Stimulated activated CD8-positive, alpha-beta memory T cell treated with anti-CD3 and anti-CD28 coated beads, Interleukin-7, amount 100 ng/mL, for 4 hours (primary cell): ENCODE results near the gene SLC30A4.
A peak's percentile ranks its signal among the peaks of the same experiment; 100 is the strongest.
"Not testable (repeated sequence)": the region's sequence is repeated elsewhere in the genome, so short reads cannot be mapped to it uniquely, and the experiment has no call there.

Experiments
- DNase-seq, 2 donors: peaks; one replicate each; pipeline ENCODE4 v3.0.0-alpha.2; 2020; ENCODE audit warnings: low read depth in 2 of 2

SLC30A4 gene

GRCh38 chr15:45510758-45511280 is 11.7 kb downstream of the SLC30A4 start:
- no peak for DNase-seq

GRCh38 chr15:45507143-45507542 is 15.4 kb downstream of the SLC30A4 start:
- not testable (repeated sequence) for DNase-seq

GRCh38 chr15:45499426-45499825 is 23.1 kb downstream of the SLC30A4 start:
- DNase-seq, result no peak

GRCh38 chr15:45498701-45499100 is 23.9 kb downstream of the SLC30A4 start:
- DNase-seq, result no peak

- DNase-seq, result no peak
Observed at GRCh38 chr15:45497261-45497660, 25.3 kb downstream of the SLC30A4 start.

GRCh38 chr15:45496658-45497057 is 25.9 kb downstream of the SLC30A4 start:
- no peak for DNase-seq

- no peak for DNase-seq
Observed at GRCh38 chr15:45495588-45495987, 27.0 kb downstream of the SLC30A4 start.

GRCh38 chr15:45489690-45490238 is 32.8 kb downstream of the SLC30A4 start:
- no peak for DNase-seq

- no peak for DNase-seq
Observed at GRCh38 chr15:45486317-45486716, 36.2 kb downstream of the SLC30A4 start.

GRCh38 chr15:45481135-45481534 is 41.4 kb downstream of the SLC30A4 start:
- DNase-seq, result no peak

- no peak for DNase-seq
Observed at GRCh38 chr15:45476410-45476809, 46.1 kb downstream of the SLC30A4 start.

- DNase-seq, result no peak
Observed at GRCh38 chr15:45474799-45475198, 47.8 kb downstream of the SLC30A4 start.

GRCh38 chr15:45473068-45473467 is 49.5 kb downstream of the SLC30A4 start:
- DNase-seq, result no peak

- no peak for DNase-seq
Observed at GRCh38 chr15:45471151-45471550, 51.4 kb downstream of the SLC30A4 start.

GRCh38 chr15:45469441-45469840 is 53.1 kb downstream of the SLC30A4 start:
- no peak for DNase-seq

- DNase-seq, result no peak
Observed at GRCh38 chr15:45469027-45469426, 53.5 kb downstream of the SLC30A4 start.

- DNase-seq, result no peak
Observed at GRCh38 chr15:45468294-45468693, 54.3 kb downstream of the SLC30A4 start.

GRCh38 chr15:45458746-45459403 is 63.7 kb downstream of the SLC30A4 start:
- peak; percentile 59 to 68 for DNase-seq

GRCh38 chr15:45457641-45458539 is 64.7 kb downstream of the SLC30A4 start:
- DNase-seq, result peak; percentile 36 to 75

- DNase-seq, result no peak
Observed at GRCh38 chr15:45457220-45457619, 65.3 kb downstream of the SLC30A4 start.

GRCh38 chr15:45456212-45457106 is 66.1 kb downstream of the SLC30A4 start:
- DNase-seq, result peak; percentile 30 to 53
